ENCODE measurements around the gene CLCA2. TPM values are rescaled to one million over a fixed set of nuclear protein-coding genes. Genes with fewer than 3 reads are reported as not detected.

Gene CLCA2
- total and polyA plus RNA-seq, 2 of the 8 experiments (the other 6 are each of a cell fraction or from before 2014, with no cell fraction given): not detected

DNA sequence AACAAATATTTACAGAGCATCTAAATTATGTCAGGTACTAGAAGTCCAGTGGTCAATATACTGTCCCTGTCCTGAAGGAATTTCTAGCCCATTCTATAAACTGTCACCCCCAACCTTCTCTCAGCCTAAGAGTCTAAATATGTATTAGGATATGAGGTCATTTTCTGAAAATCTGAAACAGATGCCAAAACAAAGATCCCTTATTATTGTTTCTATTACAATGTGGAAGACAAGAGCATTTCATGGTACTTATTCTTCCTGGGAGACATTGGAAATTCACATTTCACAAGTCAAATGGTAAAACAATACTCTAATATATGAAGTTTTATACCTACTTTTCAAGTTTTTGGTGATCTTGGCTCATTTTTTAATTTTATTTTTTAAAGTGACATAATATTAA is 47.3 kb downstream of the CLCA2 start:
- Histone ChIP-seq H3K4me3 (ENCODE audit: extremely low read depth in 1 of 4, insufficient read depth in 2 of 4, low read depth in 3 of 4, low read length in 4 of 4) (no peak overlapping the region), H2BK20ac (ENCODE audit: low read length) (no peak overlapping the region), H3K79me2 (ENCODE audit: control insufficient read depth in 1 of 2, insufficient read depth in 2 of 2, low read length in 2 of 2) (no peaks in the 10 kb centered on the region), H4K8ac (ENCODE audit: extremely low read depth, insufficient read depth, low read length) (no peak overlapping the region), H3K4ac (replicated peaks; ENCODE audit: insufficient read length, low read depth, low read length) (no peak overlapping the region), H3K27ac (ENCODE audit: low read depth, low read length) (no peak overlapping the region), H3K56ac (replicated peaks; ENCODE audit: insufficient read length, low read depth, low read length) (no peak overlapping the region), H3K23ac (ENCODE audit: insufficient read length) (no peak overlapping the region), H3K9ac (replicated peaks in 1 of 4; ENCODE audit: extremely low read depth in 1 of 4, low read depth in 3 of 4, low read length in 3 of 4) (no peak overlapping the region), H3K9me3 (ENCODE audit: insufficient read depth in 2 of 2, low read depth in 1 of 2, low read length in 1 of 2) (no peaks in the 10 kb centered on the region), H2AFZ (ENCODE audit: low read length) (no peak overlapping the region), H3K18ac (ENCODE audit: extremely low read depth, low read length) (no peak overlapping the region), H3K4me2 (ENCODE audit: insufficient read depth in 1 of 2, low read depth in 2 of 2, low read length in 2 of 2) (no peak overlapping the region), H2AK5ac (ENCODE audit: low read depth, low read length) (no peak overlapping the region), H2BK15ac (ENCODE audit: low read length) (no peak overlapping the region), H2BK12ac (ENCODE audit: low read depth, low read length) (no peak overlapping the region), H4K91ac (replicated peaks; ENCODE audit: insufficient read length, low read length) (no peak overlapping the region), H4K20me1 (replicated peaks in 1 of 2; ENCODE audit: control insufficient read depth in 1 of 2, insufficient read depth in 2 of 2, low read length in 2 of 2) (no peaks in the 10 kb centered on the region), H3K14ac (ENCODE audit: insufficient read length) (no peak overlapping the region), H4K5ac (ENCODE audit: insufficient read length, low read depth, low read length) (no peak overlapping the region), H3K23me2 (ENCODE audit: low read depth, low read length) (no peaks in the 10 kb centered on the region), H3K79me1 (ENCODE audit: low read depth, low read length) (no peaks in the 10 kb centered on the region), H3K36me3 (ENCODE audit: control insufficient read depth in 2 of 4, insufficient read depth in 4 of 4, low read length in 3 of 4) (no peaks in the 10 kb centered on the region), H2BK5ac (ENCODE audit: low read depth, low read length) (no peak overlapping the region), H3K27me3 (replicated peaks in 1 of 4; ENCODE audit: control insufficient read depth in 3 of 4, extremely low read depth in 1 of 4, insufficient read depth in 3 of 4, low read length in 3 of 4) (no peaks in the 10 kb centered on the region), H3K4me1 (replicated peaks in 1 of 4; ENCODE audit: control insufficient read depth in 3 of 4, insufficient read depth in 4 of 4, low read length in 3 of 4) (no peaks in the 10 kb centered on the region), H2BK120ac (replicated peaks; ENCODE audit: low read depth, low read length) (no peak overlapping the region)
- DNase-seq (ENCODE audit: low read depth in 1 of 2, low spot score in 2 of 2) (no peak), FAIRE-seq (no peak)
- POLR2A ChIA-PET (ENCODE audit: partially characterized antibody): no interaction called here
- CTCF ChIA-PET (ENCODE audit: partially characterized antibody): interaction anchor here (0.7 to 6.1 kb wide), 2 partner anchors 10 to 16 kb away, joined by 3 to 49 read pairs; no protein-coding TSS in a partner anchor
- no peak for TF ChIP-seq EP300 (IDR thresholded peaks at IDR 0.05; ENCODE audit: borderline replicate concordance in 1 of 2, low read depth in 2 of 2, low read length in 2 of 2)
- no peak for TF ChIP-seq NRF1 (IDR thresholded peaks at IDR 0.05; ENCODE audit: low read depth, low read length)
- no peak for TF ChIP-seq BCL11A (IDR thresholded peaks at IDR 0.05; ENCODE audit: low read depth in 2 of 2, low read length in 2 of 2)
- TF ChIP-seq ATF2 (IDR thresholded peaks at IDR 0.05; ENCODE audit: low read length): no peak
- no peak for TF ChIP-seq FOSL1 (IDR thresholded peaks at IDR 0.05; ENCODE audit: insufficient read depth, low read depth, low read length)
- TF ChIP-seq E2F6 (IDR thresholded peaks at IDR 0.05): no peak
- no peak for TF ChIP-seq SP4 (IDR thresholded peaks at IDR 0.05; ENCODE audit: low read length)
- no peak for TF ChIP-seq CEBPB (IDR thresholded peaks at IDR 0.05; ENCODE audit: low read depth, low read length)
- TF ChIP-seq CTBP2 (IDR thresholded peaks at IDR 0.05; ENCODE audit: borderline replicate concordance, insufficient read depth, insufficient read length, low read length): no peak
- no peak for TF ChIP-seq BACH1 (IDR thresholded peaks at IDR 0.05; ENCODE audit: low read length)
- no peak for TF ChIP-seq ZNF274 (IDR thresholded peaks at IDR 0.05; ENCODE audit: borderline replicate concordance, extremely low read depth, low read length)
- TF ChIP-seq SIN3A (conservative IDR thresholded peaks at IDR 0.05 in 1 of 2, IDR thresholded peaks at IDR 0.05 in 1 of 2; ENCODE audit: low read depth in 1 of 2, low read length in 2 of 2): no peak
- no peak for TF ChIP-seq CHD2 (IDR thresholded peaks at IDR 0.05; ENCODE audit: low read length)

Data from H1 (cell line).